HG03439 (cell line): ENCODE data around the gene THBD.
"Not testable (repeated sequence)": the region's sequence is repeated elsewhere in the genome, so short reads cannot be mapped to it uniquely, and the experiment has no call there.

Experiments
- ATAC-seq: cut with Tn5 transposase; IDR thresholded peaks from one replicate; pipeline ENCODE4 v1.9.1; 2021; ENCODE audit warnings: mild to moderate bottlenecking, moderate library complexity; ENCODE audit not compliant: unreplicated experiment

THBD gene

GRCh38 chr20:23036371-23036770 is 13.1 kb downstream of the THBD start:
- ATAC-seq, result no peak

- no peak for ATAC-seq
These were observed 13.7 kb downstream of the THBD start for GRCh38 chr20:23035731-23036130.

GRCh38 chr20:23034721-23035671 is 14.5 kb downstream of the THBD start, which contains the start of gene SSTR4:
Gene SSTR4, plus strand, starts transcription at chr20:23035312. Its CDS starts 172 bp downstream, at chr20:23035484.
- no peak for ATAC-seq

- no peak for ATAC-seq
These were observed 15.6 kb downstream of the THBD start for GRCh38 chr20:23033918-23034317.

- no peak for ATAC-seq
These were observed 16.8 kb downstream of the THBD start for GRCh38 chr20:23032750-23033078.

- no peak for ATAC-seq
These were observed 17.3 kb downstream of the THBD start for GRCh38 chr20:23032056-23032749.

- ATAC-seq, result no peak
These were observed 18.1 kb downstream of the THBD start for GRCh38 chr20:23031346-23031745.

GRCh38 chr20:23029324-23029723 is 20.1 kb downstream of the THBD start:
- ATAC-seq, result no peak

- no peak for ATAC-seq
These were observed 21.1 kb downstream of the THBD start for GRCh38 chr20:23028392-23028791.

- ATAC-seq, result no peak
These were observed 21.8 kb downstream of the THBD start for GRCh38 chr20:23027721-23028120.

GRCh38 chr20:23025503-23025902 is 24.0 kb downstream of the THBD start:
- not testable (repeated sequence) for ATAC-seq

GRCh38 chr20:23024701-23025100 is 24.8 kb downstream of the THBD start:
- ATAC-seq, result no peak

- ATAC-seq, result no peak
These were observed 25.8 kb downstream of the THBD start for GRCh38 chr20:23023621-23024177.

GRCh38 chr20:23022849-23023248 is 26.6 kb downstream of the THBD start:
- ATAC-seq, result no peak

GRCh38 chr20:23021951-23022350 is 27.5 kb downstream of the THBD start:
- ATAC-seq, result no peak

- ATAC-seq, result no peak
These were observed 27.9 kb downstream of the THBD start for GRCh38 chr20:23021541-23021940.

GRCh38 chr20:23020230-23021018 is 29.0 kb downstream of the THBD start:
- no peak for ATAC-seq

GRCh38 chr20:23019403-23019802 is 30.1 kb downstream of the THBD start:
- ATAC-seq, result no peak

GRCh38 chr20:23018941-23019340 is 30.5 kb downstream of the THBD start:
- ATAC-seq, result no peak

- ATAC-seq, result peak; percentile 75
These were observed 31.0 kb downstream of the THBD start for GRCh38 chr20:23018432-23018831.

- no peak for ATAC-seq
These were observed 32.0 kb downstream of the THBD start for GRCh38 chr20:23017516-23017915.
